Neuronal stem cell (in vitro differentiated cells): ENCODE results near the gene NUP214. TPM values are rescaled to one million over a fixed set of nuclear protein-coding genes. Genes with fewer than 3 reads are reported as not detected.

Experiments used
- DNase-seq: peaks from one replicate; pipeline ENCODE4 v3.0.0-alpha.2; 2013; ENCODE audit warnings: low spot score
- H2AFZ ChIP-seq: one replicate; pipeline ENCODE4 v1.6.1; 2013; ENCODE audit warnings: mild to moderate bottlenecking, low read length, inconsistent platforms
- H2AK5ac ChIP-seq: 2 replicates; pipeline ENCODE4 v1.6.1; 2013; ENCODE audit warnings: low read depth, mild to moderate bottlenecking, inconsistent platforms, low read length, moderate library complexity, mixed read lengths
- H2BK120ac ChIP-seq: 2 replicates; pipeline ENCODE4 v1.6.1; 2013; ENCODE audit warnings: low read depth, mild to moderate bottlenecking, inconsistent platforms, low read length, moderate library complexity, mixed read lengths
- H2BK12ac ChIP-seq: one replicate; pipeline ENCODE4 v1.6.1; 2013; ENCODE audit warnings: low read length, inconsistent platforms
- H2BK15ac ChIP-seq: 2 replicates; pipeline ENCODE4 v1.6.1; 2013; ENCODE audit warnings: mild to moderate bottlenecking, low read length, inconsistent platforms, mixed read lengths
- H2BK5ac ChIP-seq: one replicate; pipeline ENCODE4 v1.6.1; 2013; ENCODE audit warnings: inconsistent platforms, mild to moderate bottlenecking, low read length, moderate library complexity
- H3K14ac ChIP-seq: one replicate; pipeline ENCODE4 v1.6.1; 2013; ENCODE audit warnings: low read length, inconsistent platforms
- H3K18ac ChIP-seq: 2 replicates; pipeline ENCODE4 v1.6.1; 2013; ENCODE audit warnings: low read length, inconsistent platforms
- H3K23ac ChIP-seq: 2 replicates; pipeline ENCODE4 v1.6.1; 2013; ENCODE audit warnings: low read depth, mild to moderate bottlenecking, mixed read lengths, low read length, inconsistent platforms; ENCODE audit not compliant: poor library complexity
- H3K27ac ChIP-seq: replicated peaks from 3 replicates; pipeline ENCODE4 v1.5.1; 2013; ENCODE audit warnings: low read length, inconsistent platforms
- H3K27me3 ChIP-seq, 3 experiments: 2 replicates each; pipeline ENCODE4 v1.6.1; 2013; ENCODE audit warnings: low read length in 3 of 3, mild to moderate bottlenecking in 2 of 3, inconsistent platforms in 1 of 3, low read depth in 1 of 3, mixed read lengths in 1 of 3, moderate library complexity in 1 of 3; ENCODE audit not compliant: control insufficient read depth in 3 of 3, insufficient read depth in 3 of 3
- H3K36me3 ChIP-seq, 2 donors: replicated peaks in 1 of 2; 2 replicates each; pipeline ENCODE4 v1.6.1; 2013; ENCODE audit warnings: low read length in 2 of 2; ENCODE audit not compliant: control insufficient read depth in 2 of 2, insufficient read depth in 2 of 2
- H3K4ac ChIP-seq: 2 replicates; pipeline ENCODE4 v1.6.1; 2013; ENCODE audit warnings: inconsistent platforms, mild to moderate bottlenecking, low read length, moderate library complexity
- H3K4me1 ChIP-seq, 2 donors: 1 replicate in 1 of 2; 2 replicates in 1 of 2; pipeline ENCODE4 v1.6.1; 2013; ENCODE audit warnings: low read length in 2 of 2, low read depth in 1 of 2; ENCODE audit not compliant: control insufficient read depth in 2 of 2, insufficient read depth in 1 of 2
- H3K4me2 ChIP-seq: one replicate; pipeline ENCODE4 v1.6.1; 2013; ENCODE audit warnings: mild to moderate bottlenecking, low read length, inconsistent platforms; ENCODE audit not compliant: insufficient read depth, poor library complexity, severe bottlenecking
- H3K4me3 ChIP-seq, 2 donors: 2 replicates each; pipeline ENCODE4 v1.5.1; 2013; ENCODE audit warnings: low read length in 2 of 2, mild to moderate bottlenecking in 2 of 2, inconsistent platforms in 1 of 2, moderate library complexity in 1 of 2
- H3K79me1 ChIP-seq: one replicate; pipeline ENCODE4 v1.6.1; 2013; ENCODE audit warnings: low read depth, mild to moderate bottlenecking, inconsistent platforms, low read length, moderate library complexity
- H3K9ac ChIP-seq: one replicate; pipeline ENCODE4 v1.6.1; 2013; ENCODE audit warnings: mild to moderate bottlenecking, low read depth, low read length, inconsistent platforms; ENCODE audit not compliant: poor library complexity
- H3K9me3 ChIP-seq, 2 donors: replicated peaks in 1 of 2; 2 replicates each; pipeline versions ENCODE3 to v1.6.1; 2013; ENCODE audit warnings: low read length in 2 of 2, mild to moderate bottlenecking in 2 of 2, inconsistent platforms in 1 of 2, low read depth in 1 of 2, mixed read lengths in 1 of 2, moderate library complexity in 1 of 2; ENCODE audit not compliant: control insufficient read depth in 2 of 2, insufficient read depth in 1 of 2
- H4K8ac ChIP-seq: one replicate; pipeline ENCODE4 v1.6.1; 2013; ENCODE audit warnings: low read depth, mild to moderate bottlenecking, inconsistent platforms, low read length, moderate library complexity
- H4K91ac ChIP-seq: one replicate; pipeline ENCODE4 v1.6.1; 2013; ENCODE audit warnings: low read length, low read depth, mild to moderate bottlenecking, inconsistent platforms; ENCODE audit not compliant: poor library complexity
- WGBS, 2 donors: extraction: QIAGEN DNeasy Blood & Tissue Kit; methylation state at CpG; one replicate each; pipeline ENCODE4 v1.1.7; 2013; ENCODE audit warnings: missing lambda C conversion rate in 2 of 2, mixed read lengths in 1 of 2; ENCODE audit not compliant: insufficient read length in 2 of 2, insufficient replicate concordance in 1 of 2; ENCODE audit errors: extremely low coverage in 2 of 2; 5-methylcytosine and 5-hydroxymethylcytosine counted together
- polyA plus RNA-seq, 2 experiments: library from polyadenylated mRNA; stranded (reverse); fragments of 200-250 nt; gene quantifications; one replicate each; pipeline ENCODE4 v1.2.3, GENCODE V29; 2013

The NUP214 gene
- polyA plus RNA-seq (2013, experiment 1 of 2): 22.4 TPM
- 21.0 TPM for polyA plus RNA-seq (2013, experiment 2 of 2)

- Histone ChIP-seq H3K27me3 (no peaks in the 10 kb centered on the region), H3K9me3 (no peaks in the 10 kb centered on the region), H2AK5ac (peak within 1 kb of the TSS; percentile 20), H3K23ac (peak within 1 kb of the TSS; percentile 100), H3K4me1 (peaks cover 2 to 7% of the 10 kb centered on the region in 2 donors), H2BK12ac (no peak within 1 kb of the TSS), H2BK15ac (no peak within 1 kb of the TSS), H3K4me2 (peak within 1 kb of the TSS; percentile 84), H3K9ac (peak within 1 kb of the TSS; percentile 94), H2AFZ (peak within 1 kb of the TSS; percentile 83), H2BK5ac (peak within 1 kb of the TSS; percentile 15), H3K27ac (no peak within 1 kb of the TSS), H3K14ac (peak within 1 kb of the TSS; percentile 5), H3K18ac (peak within 1 kb of the TSS; percentile 58), H4K91ac (no peak within 1 kb of the TSS), H2BK120ac (no peak within 1 kb of the TSS), H3K4ac (peak within 1 kb of the TSS; percentile 19), H3K79me1 (peaks cover 6% of the 10 kb centered on the region), H3K36me3 (peaks cover 29 to 57% of the 10 kb centered on the region in 2 donors), H3K4me3 (peak within 1 kb of the TSS; percentile 85), H4K8ac (no peak within 1 kb of the TSS)
- WGBS, 2 donors: no CpG with 5 or more reads among the region's 61 CpGs
- peak; percentile 98 for DNase-seq
Measured at GRCh38 chr9:131125288-131126058, at the start of gene NUP214. Gene NUP214, plus strand, starts transcription at chr9:131125586. Its CDS starts 119 bp downstream, at chr9:131125705.

DNA sequence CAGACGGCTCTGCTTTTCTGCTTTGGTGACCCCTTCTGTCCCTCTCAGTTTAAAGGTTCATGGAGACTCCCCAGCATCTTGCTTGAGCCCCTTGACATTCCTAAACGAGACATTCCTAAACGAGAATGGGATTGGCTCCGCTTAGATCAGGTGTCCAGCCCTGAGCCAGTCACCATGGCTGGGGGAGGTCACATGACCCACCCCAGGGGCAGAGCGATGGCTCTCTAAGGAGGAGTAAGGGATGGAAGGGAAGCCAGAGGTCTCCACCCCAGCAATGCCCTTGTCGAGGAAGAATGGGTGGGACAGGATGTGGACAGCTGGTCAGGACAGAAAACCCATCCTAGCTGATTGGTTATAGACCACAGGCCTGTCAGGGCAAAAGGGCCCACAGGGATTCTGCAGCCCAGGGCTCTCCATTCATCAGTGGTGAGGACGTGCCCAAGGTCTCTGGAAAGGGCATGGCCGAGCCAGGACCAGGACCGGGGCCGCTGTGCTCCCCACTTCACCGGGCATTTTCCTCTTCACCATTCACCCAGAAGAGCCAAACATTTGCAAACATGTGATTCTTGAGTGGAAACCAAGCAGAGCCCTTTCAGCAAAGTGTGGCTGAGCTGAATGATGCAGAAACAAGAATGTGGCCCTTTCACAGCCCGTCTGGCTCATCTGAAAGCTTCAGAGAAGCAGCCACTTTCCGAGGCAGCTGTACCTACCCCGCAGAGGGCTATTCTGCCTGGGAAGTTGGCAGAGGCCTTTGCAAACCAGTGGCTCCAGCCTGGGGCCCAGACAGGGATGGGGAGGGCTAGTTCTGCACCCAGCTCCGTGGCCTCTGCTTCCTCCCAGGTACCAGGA, 48.8 kb upstream of the NUP214 start:
- H3K27me3 ChIP-seq: peaks cover 0 to 9% (median 0%) of the 10 kb centered on the region in 3 experiments
- H2AK5ac ChIP-seq: no peak overlapping the region
- no peak overlapping the region for H2BK120ac ChIP-seq
- WGBS, 2 donors: no CpG with 5 or more reads among the region's 15 CpGs
- no peak overlapping the region for H3K4ac ChIP-seq
- H2BK15ac ChIP-seq: no peak overlapping the region
- H4K8ac ChIP-seq: peak overlapping the region; percentile 52
- no peak overlapping the region for H3K18ac ChIP-seq
- no peaks in the 10 kb centered on the region for H3K79me1 ChIP-seq
- H4K91ac ChIP-seq: no peak overlapping the region
- no peak overlapping the region for H3K27ac ChIP-seq
- peak overlapping the region; percentile 50 for H3K9ac ChIP-seq
- peak overlapping the region; percentile 93 for H3K23ac ChIP-seq
- H2BK5ac ChIP-seq: no peak overlapping the region
- H2BK12ac ChIP-seq: no peak overlapping the region
- H3K4me3 ChIP-seq: no peak overlapping the region
- no peaks in the 10 kb centered on the region for H3K9me3 ChIP-seq
- H3K4me2 ChIP-seq: no peak overlapping the region
- peaks cover 0 to 1% of the 10 kb centered on the region in 2 donors for H3K4me1 ChIP-seq
- H3K36me3 ChIP-seq: no peaks in the 10 kb centered on the region
- H3K14ac ChIP-seq: no peak overlapping the region
- DNase-seq: no peak
- peak overlapping the region; percentile 80 for H2AFZ ChIP-seq

DNA sequence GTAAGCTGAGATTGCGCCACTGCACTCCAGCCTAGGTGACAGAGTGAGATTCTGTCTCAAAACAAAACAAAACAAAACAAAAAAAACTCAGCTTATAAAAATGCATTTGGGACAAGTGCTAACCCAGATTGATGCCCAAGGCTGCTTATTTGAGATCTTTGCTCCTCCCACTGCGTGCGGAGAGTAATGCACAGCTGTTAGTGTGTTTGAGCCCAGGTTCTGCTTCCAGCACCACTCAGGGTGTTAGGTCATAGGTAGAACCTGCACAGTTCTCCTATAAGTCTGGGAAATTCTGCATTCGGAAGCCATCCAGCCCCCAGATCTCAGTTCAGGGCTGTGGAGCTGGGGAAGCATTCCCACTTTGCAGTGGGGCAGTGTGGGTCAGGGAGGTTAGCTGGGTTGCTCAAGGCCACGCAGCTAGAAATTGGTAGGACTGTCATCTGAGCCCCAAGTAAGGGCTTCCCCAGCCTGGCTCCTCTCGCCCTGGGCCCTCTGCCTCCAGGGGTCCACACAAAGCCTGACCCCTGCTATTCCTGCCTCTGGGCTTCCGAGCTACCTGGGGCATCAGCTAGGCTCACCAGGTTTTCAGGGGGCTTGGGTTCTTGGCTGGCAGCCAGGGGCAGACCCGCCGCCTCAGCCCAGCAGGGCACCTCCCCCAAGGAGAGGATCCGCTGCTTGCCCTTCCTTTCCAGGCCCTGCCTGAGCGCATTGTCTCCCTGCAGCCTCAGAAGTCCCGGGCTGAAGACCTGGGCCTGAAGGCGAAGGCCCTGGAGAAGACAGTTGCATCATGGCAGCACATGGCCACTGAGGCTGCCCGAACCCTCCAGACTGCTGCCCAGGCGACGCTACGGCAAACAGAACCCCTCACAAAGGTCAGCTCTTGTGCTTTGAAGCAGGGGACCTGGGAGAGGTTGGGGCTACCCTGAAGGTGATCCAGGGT, 46.7 kb upstream of the NUP214 start:
- H4K91ac ChIP-seq: no peak overlapping the region
- peaks cover 0 to 6% (median 0%) of the 10 kb centered on the region in 3 experiments for H3K27me3 ChIP-seq
- no peaks in the 10 kb centered on the region for H3K9me3 ChIP-seq
- no peak overlapping the region for H3K27ac ChIP-seq
- WGBS, 2 donors: no CpG with 5 or more reads among the region's 17 CpGs
- no peak for DNase-seq
- H3K4me3 ChIP-seq: no peak overlapping the region
- peak overlapping the region; percentile 49 for H4K8ac ChIP-seq
- no peak overlapping the region for H2BK120ac ChIP-seq
- H2AK5ac ChIP-seq: peak overlapping the region; percentile 69
- H2BK5ac ChIP-seq: no peak overlapping the region
- peak overlapping the region; percentile 38 for H3K18ac ChIP-seq
- H3K23ac ChIP-seq: peak overlapping the region; percentile 94
- no peaks in the 10 kb centered on the region for H3K36me3 ChIP-seq
- H2BK15ac ChIP-seq: no peak overlapping the region
- H3K4ac ChIP-seq: no peak overlapping the region
- H3K4me2 ChIP-seq: no peak overlapping the region
- H3K9ac ChIP-seq: no peak overlapping the region
- H3K14ac ChIP-seq: no peak overlapping the region
- peaks cover 0 to 1% of the 10 kb centered on the region in 2 donors for H3K4me1 ChIP-seq
- no peaks in the 10 kb centered on the region for H3K79me1 ChIP-seq
- no peak overlapping the region for H2AFZ ChIP-seq
- no peak overlapping the region for H2BK12ac ChIP-seq
